Measurements from ENCODE around the gene F13B.
"Not testable (repeated sequence)": the region's sequence is repeated elsewhere in the genome, so short reads cannot be mapped to it uniquely, and the experiment has no call there.

The F13B gene

GRCh38 chr1:197066719-197067456, at the start of gene F13B:
Gene F13B, minus strand, starts transcription at chr1:197067260. Its CDS starts 37 bp downstream, at chr1:197067223.
- DNase-seq, result no peak

GRCh38 chr1:197116156-197116555, 49.1 kb upstream of the F13B start:
- no peak for DNase-seq

GRCh38 chr1:197106869-197107268, 39.8 kb upstream of the F13B start:
- DNase-seq, result no peak

GRCh38 chr1:197103300-197103699, 36.2 kb upstream of the F13B start:
- DNase-seq, result no peak

GRCh38 chr1:197101978-197102377, 34.9 kb upstream of the F13B start:
- no peak for DNase-seq

- DNase-seq, result no peak
These were observed 33.6 kb upstream of the F13B start for GRCh38 chr1:197100677-197101076.

- DNase-seq, result no peak
These were observed 32.4 kb upstream of the F13B start for GRCh38 chr1:197099444-197099843.

- DNase-seq, result not testable (repeated sequence)
These were observed 29.9 kb upstream of the F13B start for GRCh38 chr1:197096971-197097370.

- no peak for DNase-seq
These were observed 29.1 kb upstream of the F13B start for GRCh38 chr1:197096137-197096536.

GRCh38 chr1:197093226-197093885, 26.3 kb upstream of the F13B start:
- DNase-seq, result no peak

- DNase-seq, result no peak
These were observed 25.5 kb upstream of the F13B start for GRCh38 chr1:197092491-197093023.

- DNase-seq, result no peak
These were observed 16.4 kb upstream of the F13B start for GRCh38 chr1:197083474-197083873.

GRCh38 chr1:197081117-197081753, 14.2 kb upstream of the F13B start:
- no peak for DNase-seq

- no peak for DNase-seq
These were observed 13.3 kb upstream of the F13B start for GRCh38 chr1:197080323-197080722.

- DNase-seq, result no peak
These were observed 9.5 kb upstream of the F13B start for GRCh38 chr1:197076585-197076984.

- DNase-seq, result no peak
These were observed 6.9 kb upstream of the F13B start for GRCh38 chr1:197073978-197074377.

- no peak for DNase-seq
These were observed 378 bp upstream of the F13B start for GRCh38 chr1:197067457-197067818.

GRCh38 chr1:197066277-197066676, 783 bp downstream of the F13B start:
- no peak for DNase-seq

- DNase-seq, result no peak
These were observed 1.5 kb downstream of the F13B start for GRCh38 chr1:197065559-197065958.

GRCh38 chr1:197063212-197063611, 3.8 kb downstream of the F13B start:
- DNase-seq, result no peak

- DNase-seq, result no peak
These were observed 4.4 kb downstream of the F13B start for GRCh38 chr1:197062692-197063091.

GRCh38 chr1:197049100-197049499, 18.0 kb downstream of the F13B start:
- DNase-seq, result no peak

- DNase-seq, result no peak
These were observed 24.3 kb downstream of the F13B start for GRCh38 chr1:197042676-197043341.

Measured in SIG-M5 (cell line).